HG03159 (cell line): Measurements from ENCODE around the gene DET1.
"Not testable (repeated sequence)": the region's sequence is repeated elsewhere in the genome, so short reads cannot be mapped to it uniquely, and the experiment has no call there.

Experiments
- ATAC-seq: cut with Tn5 transposase; IDR thresholded peaks from one replicate; pipeline ENCODE4 v1.9.1; 2021; ENCODE audit warnings: mild to moderate bottlenecking, moderate library complexity; ENCODE audit not compliant: unreplicated experiment

DET1 gene

GRCh38 chr15:88498996-88499395 is 47.5 kb downstream of the DET1 start:
- ATAC-seq: no peak

GRCh38 chr15:88497109-88497765 is 49.2 kb downstream of the DET1 start:
- ATAC-seq: no peak

DNA sequence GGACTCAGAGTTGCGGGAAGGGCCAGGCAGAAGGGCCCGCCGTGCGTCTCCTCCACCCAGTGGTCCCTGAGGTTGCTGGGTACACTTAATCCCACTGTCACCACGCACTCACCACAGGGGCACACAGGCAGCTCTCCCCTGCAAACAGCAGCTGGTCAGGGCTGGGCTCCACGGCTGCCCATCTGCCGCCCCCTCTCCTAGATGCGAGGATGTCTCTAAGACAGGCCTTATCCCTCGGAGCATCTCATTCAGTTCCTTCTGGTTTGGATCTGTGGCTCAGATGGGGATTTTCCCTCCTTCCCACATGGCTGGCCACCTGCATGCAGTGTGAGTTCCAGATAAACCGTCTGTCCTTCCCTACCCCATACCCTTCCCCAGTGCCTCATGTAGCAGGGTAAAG is 52.6 kb downstream of the DET1 start:
- no peak for ATAC-seq

GRCh38 chr15:88491158-88491557 is 55.3 kb downstream of the DET1 start:
- no peak for ATAC-seq

GRCh38 chr15:88490036-88490435 is 56.4 kb downstream of the DET1 start:
- ATAC-seq: no peak

GRCh38 chr15:88489321-88489720 is 57.2 kb downstream of the DET1 start:
- no peak for ATAC-seq

- no peak for ATAC-seq
Measured at GRCh38 chr15:88487796-88488523, 58.5 kb downstream of the DET1 start.

- ATAC-seq: no peak
Measured at GRCh38 chr15:88487178-88487795, 59.2 kb downstream of the DET1 start.

- no peak for ATAC-seq
Measured at GRCh38 chr15:88484682-88485331, 61.7 kb downstream of the DET1 start.

DNA sequence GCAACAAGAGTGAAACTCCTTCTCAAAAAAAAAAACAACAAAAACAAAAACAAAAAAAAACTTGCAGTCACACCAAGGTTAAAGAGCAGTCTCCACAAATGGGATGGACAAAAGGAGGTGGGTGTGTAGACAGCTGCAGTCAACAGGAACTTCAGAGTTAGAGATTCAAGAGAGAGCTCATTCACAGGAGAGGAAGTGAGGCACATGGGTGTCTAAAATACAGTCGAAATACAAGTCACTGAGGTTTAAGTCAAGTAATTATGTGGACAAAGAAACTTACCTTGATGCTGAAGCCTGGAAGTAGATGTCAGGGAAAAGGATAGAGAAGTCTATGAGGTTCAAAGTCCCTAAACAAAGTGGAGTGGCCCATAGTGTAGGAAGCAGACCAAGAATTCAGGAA is 64.2 kb downstream of the DET1 start:
- no peak for ATAC-seq

GRCh38 chr15:88480981-88481380 is 65.5 kb downstream of the DET1 start:
- ATAC-seq: no peak

- ATAC-seq: no peak
Measured at GRCh38 chr15:88479169-88479568, 67.3 kb downstream of the DET1 start.

DNA sequence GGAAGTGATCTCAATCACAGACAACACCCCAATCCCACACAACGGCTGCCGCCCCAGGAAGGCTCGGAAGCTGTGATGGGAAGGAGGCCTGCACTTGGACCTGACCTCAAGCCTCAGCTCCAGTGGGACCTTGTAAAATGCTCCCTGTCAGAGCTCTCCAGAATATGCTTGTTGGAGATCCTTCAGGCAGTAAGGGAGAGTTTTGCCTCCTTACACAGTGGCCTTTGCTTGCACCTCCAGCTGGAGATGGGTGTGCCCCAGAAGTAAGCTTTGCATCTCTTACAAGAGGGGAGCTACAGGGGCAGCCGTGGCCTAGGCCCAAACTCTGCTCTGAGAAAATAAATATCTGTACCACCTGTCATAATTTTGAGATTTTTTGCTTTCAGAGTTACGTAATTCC is 68.6 kb downstream of the DET1 start:
- ATAC-seq: no peak

DNA sequence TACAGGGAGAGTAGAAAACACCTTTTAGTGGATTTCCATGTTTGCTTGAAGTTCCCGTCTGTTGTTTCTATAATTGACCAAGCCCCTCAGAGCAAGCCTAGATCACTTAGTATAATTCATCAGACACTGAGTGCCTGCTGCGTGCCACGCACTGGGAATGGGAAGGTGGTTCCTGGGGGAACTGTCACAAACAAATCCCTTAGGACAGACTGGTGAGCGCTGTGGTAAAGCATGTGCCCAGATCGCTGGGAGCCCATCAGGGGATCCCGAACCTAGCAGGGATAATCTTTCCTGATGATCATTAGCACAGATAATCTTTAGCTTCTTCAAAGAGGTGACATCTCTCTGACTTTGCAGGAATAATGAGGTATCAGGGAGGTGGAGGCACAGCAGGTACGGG is 69.4 kb downstream of the DET1 start:
- no peak for ATAC-seq

- peak; percentile 47 for ATAC-seq
Measured at GRCh38 chr15:88476635-88477060, 69.8 kb downstream of the DET1 start.

- not testable (repeated sequence) for ATAC-seq
Measured at GRCh38 chr15:88473661-88474293, 72.7 kb downstream of the DET1 start.

DNA sequence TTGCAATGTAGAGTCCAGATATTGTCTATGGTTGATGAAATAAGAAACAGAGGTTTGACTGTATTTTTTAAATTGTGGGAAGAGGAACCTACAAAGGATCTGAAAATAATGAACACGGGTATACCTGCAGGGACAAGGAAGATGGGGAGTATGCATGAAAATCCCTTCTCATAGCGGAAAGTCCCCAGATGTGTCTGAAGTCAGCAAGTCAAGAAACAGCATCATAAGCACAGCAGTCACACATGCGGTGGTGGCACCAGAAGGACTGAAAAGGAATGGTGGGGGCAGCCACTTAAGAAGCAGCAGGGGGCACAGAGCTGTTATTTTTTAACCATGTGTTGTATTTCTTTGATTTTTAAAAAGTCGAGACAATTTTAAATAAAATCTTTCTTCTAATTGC is 74.3 kb downstream of the DET1 start:
- ATAC-seq: no peak

DNA sequence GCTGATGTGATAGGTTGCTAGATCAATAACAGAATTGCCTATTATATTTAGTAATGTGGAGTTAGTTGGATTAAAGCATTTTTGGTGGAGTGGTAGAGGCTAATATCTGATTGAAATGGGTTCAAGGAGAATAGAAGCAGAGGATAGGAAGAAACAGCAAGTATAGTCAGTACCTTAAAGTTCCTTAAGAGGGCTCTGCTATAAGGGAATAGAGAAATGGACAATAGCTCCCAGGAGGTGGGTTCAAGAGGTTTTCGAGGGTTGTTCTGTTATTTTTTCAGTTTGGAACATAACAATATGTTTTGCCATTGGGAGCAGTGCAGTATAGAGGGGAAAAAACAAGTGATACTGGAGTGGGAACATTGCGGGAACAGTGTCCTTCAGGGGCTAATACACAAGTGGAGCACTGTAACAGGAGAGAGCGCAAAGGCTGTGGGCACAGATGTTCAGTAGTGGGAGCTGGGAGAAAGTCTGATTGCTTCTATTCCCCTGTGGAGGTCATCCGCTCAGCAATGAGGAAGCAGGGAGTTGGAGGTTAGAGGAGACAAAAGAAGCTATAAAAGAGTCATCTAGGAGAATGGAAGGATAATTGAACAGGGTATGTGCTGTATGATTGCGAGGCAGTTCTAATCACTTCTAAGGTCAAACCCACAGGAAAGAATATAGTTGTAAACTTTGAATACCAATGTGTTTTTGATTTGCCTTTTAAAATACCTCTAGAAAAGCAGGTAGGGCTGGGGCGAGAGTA is 75.7 kb downstream of the DET1 start:
- no peak for ATAC-seq

DNA sequence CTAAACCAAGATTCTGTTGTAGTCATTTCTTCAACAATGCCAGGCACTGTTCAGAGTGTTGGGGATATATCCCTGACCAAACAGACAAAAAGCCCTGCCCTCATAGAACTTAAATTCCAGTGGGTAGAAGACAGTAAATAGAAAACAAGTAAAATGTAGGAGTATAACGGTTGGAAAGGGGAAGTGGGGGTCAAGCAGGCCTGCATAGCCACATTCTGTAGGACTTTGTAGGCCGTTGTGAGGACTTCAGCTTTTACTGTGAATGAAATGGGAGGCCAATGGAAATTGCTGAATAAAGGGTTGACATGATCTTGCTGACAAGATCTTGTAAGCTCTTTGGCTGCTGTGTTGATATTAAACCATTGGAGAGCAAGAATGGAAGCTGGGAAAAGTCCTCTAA is 77.2 kb downstream of the DET1 start:
- no peak for ATAC-seq

DNA sequence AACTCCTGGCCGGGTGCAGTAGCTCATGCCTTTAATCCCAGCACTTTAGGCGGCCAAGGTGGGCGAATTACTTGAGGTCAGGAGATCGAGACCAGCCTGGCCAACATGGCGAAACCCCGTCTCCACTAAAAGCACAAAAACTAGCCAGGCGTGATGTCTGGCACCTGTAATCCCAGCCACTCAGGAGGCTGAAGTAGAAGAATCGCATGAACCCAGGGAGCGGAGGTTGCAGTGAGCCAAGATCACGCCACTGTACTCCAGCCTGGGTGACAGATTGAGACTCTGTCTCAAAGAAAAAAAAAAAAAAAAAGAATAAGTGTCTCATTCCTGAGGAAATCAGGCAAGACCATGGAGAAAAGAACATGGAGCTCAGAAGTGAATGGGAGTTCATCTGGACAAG is 77.8 kb downstream of the DET1 start:
- ATAC-seq: not testable (repeated sequence)
